ENCODE measurements around the gene TSC2.

Gene TSC2

DNA sequence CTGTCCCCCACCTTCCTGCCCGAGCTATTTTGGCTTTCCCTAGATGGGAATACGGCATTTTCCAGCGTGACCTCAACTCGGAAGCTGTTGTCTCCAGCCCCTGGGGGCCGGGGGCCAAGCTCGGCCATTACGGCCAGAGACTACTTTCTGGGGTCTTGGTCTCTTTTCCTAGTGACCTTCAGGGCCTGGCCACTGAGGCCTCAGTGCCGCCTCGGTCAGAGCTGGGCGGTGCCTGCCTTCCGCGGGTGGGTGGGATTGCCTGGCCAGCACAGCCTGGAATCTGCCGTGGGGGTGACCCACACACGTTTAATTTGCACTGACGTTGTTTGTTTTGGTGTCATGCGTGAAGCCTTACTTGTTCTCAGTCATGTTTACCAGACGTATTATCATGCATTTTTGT lies 29.2 kb downstream of the TSC2 start:
- in situ Hi-C loops (cut with MboI; ENCODE audit: low pct_unique_long_range_greater_than_20kb, low sequenced_read_pairs, unreplicated experiment), result no loop called here
- no peak for DNase-seq (ENCODE audit: low spot score)
- TF ChIP-seq, protein P1, sequence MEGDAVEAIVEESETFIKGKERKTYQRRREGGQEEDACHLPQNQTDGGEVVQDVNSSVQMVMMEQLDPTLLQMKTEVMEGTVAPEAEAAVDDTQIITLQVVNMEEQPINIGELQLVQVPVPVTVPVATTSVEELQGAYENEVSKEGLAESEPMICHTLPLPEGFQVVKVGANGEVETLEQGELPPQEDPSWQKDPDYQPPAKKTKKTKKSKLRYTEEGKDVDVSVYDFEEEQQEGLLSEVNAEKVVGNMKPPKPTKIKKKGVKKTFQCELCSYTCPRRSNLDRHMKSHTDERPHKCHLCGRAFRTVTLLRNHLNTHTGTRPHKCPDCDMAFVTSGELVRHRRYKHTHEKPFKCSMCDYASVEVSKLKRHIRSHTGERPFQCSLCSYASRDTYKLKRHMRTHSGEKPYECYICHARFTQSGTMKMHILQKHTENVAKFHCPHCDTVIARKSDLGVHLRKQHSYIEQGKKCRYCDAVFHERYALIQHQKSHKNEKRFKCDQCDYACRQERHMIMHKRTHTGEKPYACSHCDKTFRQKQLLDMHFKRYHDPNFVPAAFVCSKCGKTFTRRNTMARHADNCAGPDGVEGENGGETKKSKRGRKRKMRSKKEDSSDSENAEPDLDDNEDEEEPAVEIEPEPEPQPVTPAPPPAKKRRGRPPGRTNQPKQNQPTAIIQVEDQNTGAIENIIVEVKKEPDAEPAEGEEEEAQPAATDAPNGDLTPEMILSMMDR (IDR thresholded peaks at IDR 0.05; ENCODE audit: extremely low read depth, insufficient read depth, missing control alignments), result no peak

DNA sequence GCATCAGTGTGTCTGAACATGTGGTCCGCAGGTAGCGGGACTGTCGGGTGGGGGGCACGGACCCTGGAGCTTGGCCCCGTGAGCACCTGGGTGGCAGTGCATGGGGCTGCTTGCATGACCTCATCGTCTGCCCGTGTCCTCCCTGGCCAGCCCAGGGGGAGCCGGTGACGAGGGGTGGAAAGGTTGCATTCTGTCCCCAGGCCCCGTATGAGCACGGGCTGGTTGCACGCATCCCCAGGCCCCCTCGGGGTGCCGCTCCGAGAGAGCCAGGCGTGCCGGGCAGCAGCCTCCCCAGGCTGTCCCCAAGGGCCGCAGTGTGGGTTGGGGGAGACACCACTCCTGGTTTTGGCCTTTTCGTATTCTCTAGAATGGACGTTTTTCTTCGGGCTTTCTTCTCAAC lies 29.9 kb downstream of the TSC2 start:
- in situ Hi-C loops (cut with MboI; ENCODE audit: low pct_unique_long_range_greater_than_20kb, low sequenced_read_pairs, unreplicated experiment), result no loop called here
- no peak for DNase-seq (ENCODE audit: low spot score)
- TF ChIP-seq, protein P1 (IDR thresholded peaks at IDR 0.05; ENCODE audit: extremely low read depth, insufficient read depth, missing control alignments), result no peak

DNA sequence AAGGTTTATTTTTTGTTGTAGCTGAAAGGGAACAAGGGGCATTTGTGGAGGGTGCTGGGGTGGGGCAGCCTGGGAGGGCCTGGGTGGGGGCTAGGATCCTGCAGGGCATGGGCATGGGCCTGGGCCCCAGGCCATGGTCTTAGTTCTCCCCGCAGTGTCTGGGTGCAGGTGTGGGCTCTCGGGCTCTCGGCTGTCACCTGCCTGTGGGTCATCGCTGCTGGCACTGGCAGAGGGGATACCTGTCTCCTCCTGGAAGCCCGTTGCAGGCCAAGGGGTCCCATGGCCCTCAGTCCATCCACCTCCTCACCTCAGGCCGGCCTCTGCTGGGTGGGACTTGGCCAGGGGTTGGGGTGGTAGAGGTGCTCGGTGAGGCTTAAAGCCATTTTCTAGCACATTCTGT lies 30.3 kb downstream of the TSC2 start:
- TF ChIP-seq, protein P1 (IDR thresholded peaks at IDR 0.05; ENCODE audit: extremely low read depth, insufficient read depth, missing control alignments), result no peak
- in situ Hi-C loops (cut with MboI; ENCODE audit: low pct_unique_long_range_greater_than_20kb, low sequenced_read_pairs, unreplicated experiment), result no loop called here
- DNase-seq (ENCODE audit: low spot score), result no peak

GRCh38 chr16:2078691-2079090 lies 30.9 kb downstream of the TSC2 start:
- no peak for DNase-seq (ENCODE audit: low spot score)
- in situ Hi-C loops (cut with MboI; ENCODE audit: low pct_unique_long_range_greater_than_20kb, low sequenced_read_pairs, unreplicated experiment), result no loop called here
- TF ChIP-seq, protein P1 (IDR thresholded peaks at IDR 0.05; ENCODE audit: extremely low read depth, insufficient read depth, missing control alignments), result no peak

GRCh38 chr16:2079311-2079800 lies 31.6 kb downstream of the TSC2 start:
- in situ Hi-C loops (cut with MboI; ENCODE audit: low pct_unique_long_range_greater_than_20kb, low sequenced_read_pairs, unreplicated experiment), result no loop called here
- TF ChIP-seq, protein P1 (IDR thresholded peaks at IDR 0.05; ENCODE audit: extremely low read depth, insufficient read depth, missing control alignments), result no peak
- DNase-seq (ENCODE audit: low spot score), result no peak

DNA sequence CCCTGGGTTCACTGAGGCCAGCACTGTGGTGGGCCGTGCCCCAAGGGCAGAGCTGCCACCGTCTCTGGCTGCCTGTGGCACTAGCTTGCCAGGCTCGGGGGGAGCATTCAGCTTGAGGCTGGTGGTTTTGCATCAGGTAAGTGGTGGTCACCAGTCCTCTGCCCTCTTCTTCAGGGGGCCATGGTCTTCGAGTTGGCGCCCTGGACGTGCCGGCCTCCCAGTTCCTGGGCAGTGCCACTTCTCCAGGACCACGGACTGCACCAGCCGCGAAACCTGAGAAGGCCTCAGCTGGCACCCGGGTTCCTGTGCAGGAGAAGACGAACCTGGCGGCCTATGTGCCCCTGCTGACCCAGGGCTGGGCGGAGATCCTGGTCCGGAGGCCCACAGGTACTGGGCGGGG lies 32.2 kb downstream of the TSC2 start:
- TF ChIP-seq, protein P1 (IDR thresholded peaks at IDR 0.05; ENCODE audit: extremely low read depth, insufficient read depth, missing control alignments), result no peak
- no peak for DNase-seq (ENCODE audit: low spot score)
- in situ Hi-C loops (cut with MboI; ENCODE audit: low pct_unique_long_range_greater_than_20kb, low sequenced_read_pairs, unreplicated experiment), result no loop called here

All from GM13977 (cell line).